IMR-90 (cell line): ENCODE results near the gene ASAP2.

ENCODE experiments used
- BHLHE40 ChIP-seq: fragments of 150-350 bp; IDR thresholded peaks from 2 replicates; pipeline ENCODE4 v1.6.1; 2016; ENCODE audit warnings: mild to moderate bottlenecking, low read depth, low read length
- CEBPB ChIP-seq: IDR thresholded peaks from 2 replicates; pipeline ENCODE4 v1.6.1; 2012; ENCODE audit warnings: low read depth, low read length, improper control_type of control experiment
- NFE2L2 ChIP-seq: fragments of 150-350 bp; IDR thresholded peaks from 2 replicates; pipeline ENCODE4 v1.6.1; 2016; ENCODE audit warnings: low read depth, mild to moderate bottlenecking, low read length
- POLR2A ChIP-seq: IDR thresholded peaks from 2 replicates; pipeline ENCODE4 v1.6.1; 2012; ENCODE audit warnings: mild to moderate bottlenecking, low read depth, low read length
- RAD21 ChIP-seq: IDR thresholded peaks from 2 replicates; pipeline ENCODE4 v1.6.1; 2012; ENCODE audit warnings: low read length, improper control_type of control experiment
- RFX5 ChIP-seq: IDR thresholded peaks from 2 replicates; pipeline ENCODE4 v1.8.0; 2012; ENCODE audit warnings: low read depth, mild to moderate bottlenecking, low read length, moderate library complexity
- SMC3 ChIP-seq: fragments of 150-350 bp; IDR thresholded peaks from 2 replicates; pipeline ENCODE4 v1.6.1; 2016; ENCODE audit warnings: low read depth, mild to moderate bottlenecking, antibody characterized with exemption, low read length, moderate library complexity
- TF ChIP-seq, protein P1 (sequence below): conservative IDR thresholded peaks from 2 replicates; pipeline ENCODE4 v1.5.1; 2012; ENCODE audit warnings: mild to moderate bottlenecking, low read depth, low read length, improper control_type of control experiment
- TF ChIP-seq, protein P2 (sequence below): fragments of 150-350 bp; IDR thresholded peaks from 2 replicates; pipeline ENCODE4 v1.6.1; 2016; ENCODE audit warnings: low read depth, mild to moderate bottlenecking, low read length, moderate library complexity, borderline replicate concordance

DNA sequence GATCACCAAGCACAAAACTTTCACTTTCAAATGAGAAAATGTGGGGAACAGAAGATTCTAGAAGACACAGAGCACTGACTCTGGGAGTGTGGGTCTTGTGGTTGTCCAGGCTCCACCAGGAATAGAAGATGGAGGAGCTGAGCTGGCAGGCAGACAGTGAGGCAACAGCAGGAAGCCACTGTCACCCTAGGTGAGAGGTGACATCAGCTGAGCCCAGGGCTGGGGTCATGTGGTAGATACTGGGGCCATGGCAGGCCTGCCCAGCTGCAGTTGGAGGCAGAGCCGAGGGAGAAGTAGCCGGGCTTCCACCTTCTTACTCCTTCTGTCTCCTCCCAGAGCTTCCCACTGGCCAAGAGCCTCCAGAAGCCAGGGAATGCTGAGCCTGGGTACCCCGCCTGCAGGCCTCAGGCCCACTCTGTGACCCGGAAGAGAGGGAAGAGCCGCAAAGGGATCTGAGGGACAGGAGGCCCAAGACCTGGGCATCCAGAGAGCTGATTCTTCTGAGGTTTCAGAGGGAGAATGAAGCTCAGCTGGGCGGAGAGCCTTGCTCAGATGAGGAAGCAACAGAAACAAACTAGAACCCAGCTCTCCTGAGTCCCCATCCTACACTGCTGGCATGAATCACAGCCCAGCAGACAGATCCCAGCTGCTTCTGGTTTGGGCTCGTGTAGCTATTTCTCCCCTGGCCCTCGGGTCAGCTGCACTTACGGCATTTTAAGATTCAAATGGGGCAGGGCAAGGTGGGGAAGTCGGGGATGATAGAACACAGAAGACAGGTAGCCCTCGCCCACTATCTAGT is 39.8 kb upstream of the ASAP2 start:
- no peak for TF ChIP-seq SMC3
- TF ChIP-seq RAD21 = no peak
- TF ChIP-seq, protein P1, sequence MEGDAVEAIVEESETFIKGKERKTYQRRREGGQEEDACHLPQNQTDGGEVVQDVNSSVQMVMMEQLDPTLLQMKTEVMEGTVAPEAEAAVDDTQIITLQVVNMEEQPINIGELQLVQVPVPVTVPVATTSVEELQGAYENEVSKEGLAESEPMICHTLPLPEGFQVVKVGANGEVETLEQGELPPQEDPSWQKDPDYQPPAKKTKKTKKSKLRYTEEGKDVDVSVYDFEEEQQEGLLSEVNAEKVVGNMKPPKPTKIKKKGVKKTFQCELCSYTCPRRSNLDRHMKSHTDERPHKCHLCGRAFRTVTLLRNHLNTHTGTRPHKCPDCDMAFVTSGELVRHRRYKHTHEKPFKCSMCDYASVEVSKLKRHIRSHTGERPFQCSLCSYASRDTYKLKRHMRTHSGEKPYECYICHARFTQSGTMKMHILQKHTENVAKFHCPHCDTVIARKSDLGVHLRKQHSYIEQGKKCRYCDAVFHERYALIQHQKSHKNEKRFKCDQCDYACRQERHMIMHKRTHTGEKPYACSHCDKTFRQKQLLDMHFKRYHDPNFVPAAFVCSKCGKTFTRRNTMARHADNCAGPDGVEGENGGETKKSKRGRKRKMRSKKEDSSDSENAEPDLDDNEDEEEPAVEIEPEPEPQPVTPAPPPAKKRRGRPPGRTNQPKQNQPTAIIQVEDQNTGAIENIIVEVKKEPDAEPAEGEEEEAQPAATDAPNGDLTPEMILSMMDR = no peak
- TF ChIP-seq POLR2A = no peak
- no peak for TF ChIP-seq RFX5
- TF ChIP-seq BHLHE40 = no peak
- TF ChIP-seq CEBPB = no peak
- TF ChIP-seq NFE2L2 = no peak
- TF ChIP-seq, protein P2, sequence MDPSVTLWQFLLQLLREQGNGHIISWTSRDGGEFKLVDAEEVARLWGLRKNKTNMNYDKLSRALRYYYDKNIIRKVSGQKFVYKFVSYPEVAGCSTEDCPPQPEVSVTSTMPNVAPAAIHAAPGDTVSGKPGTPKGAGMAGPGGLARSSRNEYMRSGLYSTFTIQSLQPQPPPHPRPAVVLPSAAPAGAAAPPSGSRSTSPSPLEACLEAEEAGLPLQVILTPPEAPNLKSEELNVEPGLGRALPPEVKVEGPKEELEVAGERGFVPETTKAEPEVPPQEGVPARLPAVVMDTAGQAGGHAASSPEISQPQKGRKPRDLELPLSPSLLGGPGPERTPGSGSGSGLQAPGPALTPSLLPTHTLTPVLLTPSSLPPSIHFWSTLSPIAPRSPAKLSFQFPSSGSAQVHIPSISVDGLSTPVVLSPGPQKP = no peak
